Natural killer cell treated with Interleukin-12 subunit alpha and Interleukin-12 subunit beta and Interleukin-15 and Interleukin-18, amount 100 ng/mL, for 72 hours (primary cell): ENCODE results near the gene ALKBH3. TPM values are rescaled to one million over a fixed set of nuclear protein-coding genes. Genes with fewer than 3 reads are reported as not detected.

Experiments used
- ATAC-seq, 2 donors: fragments of 150-1000 bp; cut with Tn5 transposase in 1 of 2; sonication (Bioruptor Pico), chemical (Tn5 transposase) in 1 of 2; 2 replicates each; pipeline ENCODE4 v1.10.0; 2021
- DNase-seq: peaks from one replicate; pipeline ENCODE4 v3.0.0; 2022; ENCODE audit warnings: low spot score
- H3K27ac Mint-ChIP-seq, 2 donors: 1 replicate in 1 of 2; 2 replicates in 1 of 2; pipeline ENCODE4 v1.8.0; 2022; ENCODE audit warnings: mixed read lengths in 2 of 2, mild to moderate bottlenecking in 1 of 2, moderate library complexity in 1 of 2
- H3K27me3 Mint-ChIP-seq, 2 donors: 1 replicate in 1 of 2; 2 replicates in 1 of 2; pipeline ENCODE4 v1.8.0; 2022; ENCODE audit warnings: mixed read lengths in 2 of 2
- H3K36me3 Mint-ChIP-seq: one replicate; pipeline ENCODE4 v1.8.0; 2022; ENCODE audit warnings: mixed read lengths
- H3K4me1 Mint-ChIP-seq, 2 donors: 1 replicate in 1 of 2; 2 replicates in 1 of 2; pipeline ENCODE4 v1.8.0; 2022; ENCODE audit warnings: low read depth in 2 of 2, mixed read lengths in 2 of 2, mild to moderate bottlenecking in 1 of 2
- H3K4me3 Mint-ChIP-seq: one replicate; pipeline ENCODE4 v1.8.0; 2022; ENCODE audit warnings: mixed read lengths
- H3K9me3 Mint-ChIP-seq: 2 replicates; pipeline ENCODE4 v1.8.0; 2022; ENCODE audit warnings: mixed read lengths
- total RNA-seq, 2 donors: library from RNA; stranded (reverse); gene quantifications; one replicate each; pipeline ENCODE4 v1.2.3, GENCODE V29; 2022

Gene ALKBH3
- 10 to 100 TPM; 38.7 to 53.7 TPM for total RNA-seq

- H3K9me3 Mint-ChIP-seq, result no peaks in the 10 kb centered on the region
- DNase-seq, result peak; percentile 95
- ATAC-seq, result peak; percentile 100
- peaks cover 0 to 5% of the 10 kb centered on the region in 2 donors for H3K27me3 Mint-ChIP-seq
- H3K27ac Mint-ChIP-seq, result peak within 1 kb of the TSS; percentile 90 to 97
- peaks cover 17 to 22% of the 10 kb centered on the region in 2 donors for H3K4me1 Mint-ChIP-seq
- peak within 1 kb of the TSS; percentile 99 for H3K4me3 Mint-ChIP-seq
- peaks cover 6% of the 10 kb centered on the region for H3K36me3 Mint-ChIP-seq
Observed at GRCh38 chr11:43880640-43881159, at the start of gene ALKBH3. Gene ALKBH3, plus strand, starts transcription at chr11:43880831. Its CDS starts 1,822 bp downstream, at chr11:43882653.

GRCh38 chr11:43830928-43831440 lies 49.6 kb upstream of the ALKBH3 start:
- no peak overlapping the region for H3K4me3 Mint-ChIP-seq
- no peaks in the 10 kb centered on the region for H3K36me3 Mint-ChIP-seq
- H3K27ac Mint-ChIP-seq, result peak overlapping the region in 1 of 2 donors; percentile 12
- H3K4me1 Mint-ChIP-seq, result peaks cover 7 to 12% of the 10 kb centered on the region in 2 donors
- ATAC-seq (peak; percentile 93 to 94), DNase-seq (no peak)
- H3K27me3 Mint-ChIP-seq, result no peaks in the 10 kb centered on the region
- no peaks in the 10 kb centered on the region for H3K9me3 Mint-ChIP-seq

- no peak for ATAC-seq
- no peaks in the 10 kb centered on the region for H3K36me3 Mint-ChIP-seq
- H3K27me3 Mint-ChIP-seq, result no peaks in the 10 kb centered on the region
Observed at GRCh38 chr11:43832536-43832935, 48.1 kb upstream of the ALKBH3 start.

GRCh38 chr11:43833657-43834073 lies 47.0 kb upstream of the ALKBH3 start:
- Mint-ChIP-seq H3K36me3 (peaks cover 3% of the 10 kb centered on the region), H3K27ac (no peak overlapping the region), H3K9me3 (no peaks in the 10 kb centered on the region), H3K4me3 (no peak overlapping the region), H3K27me3 (no peaks in the 10 kb centered on the region), H3K4me1 (peaks cover 9 to 12% of the 10 kb centered on the region in 2 donors)
- DNase-seq (no peak), ATAC-seq (no peak)

More at GRCh38 chr11:43832536-43832935, 48.1 kb upstream of the ALKBH3 start:
- H3K4me1 Mint-ChIP-seq, result peaks cover 7 to 12% of the 10 kb centered on the region in 2 donors
- DNase-seq, result no peak
- no peak overlapping the region for H3K27ac Mint-ChIP-seq
- H3K4me3 Mint-ChIP-seq, result no peak overlapping the region
- H3K9me3 Mint-ChIP-seq, result no peaks in the 10 kb centered on the region

GRCh38 chr11:43834286-43834685 lies 46.3 kb upstream of the ALKBH3 start:
- Mint-ChIP-seq H3K4me1 (peaks cover 9 to 12% of the 10 kb centered on the region in 2 donors), H3K4me3 (no peak overlapping the region), H3K27ac (no peak overlapping the region), H3K27me3 (no peaks in the 10 kb centered on the region), H3K9me3 (no peaks in the 10 kb centered on the region), H3K36me3 (peaks cover 5% of the 10 kb centered on the region)
- ATAC-seq, result no peak
- no peak for DNase-seq

- Mint-ChIP-seq H3K27ac (no peak overlapping the region), H3K36me3 (peaks cover 5% of the 10 kb centered on the region), H3K4me1 (peaks cover 9 to 12% of the 10 kb centered on the region in 2 donors), H3K27me3 (no peaks in the 10 kb centered on the region), H3K4me3 (no peak overlapping the region), H3K9me3 (no peaks in the 10 kb centered on the region)
- ATAC-seq (no peak), DNase-seq (no peak)
Observed at GRCh38 chr11:43835104-43835503, 45.5 kb upstream of the ALKBH3 start.

- Mint-ChIP-seq H3K27me3 (no peaks in the 10 kb centered on the region), H3K36me3 (peaks cover 15% of the 10 kb centered on the region), H3K27ac (no peak overlapping the region), H3K4me3 (no peak overlapping the region), H3K4me1 (peaks cover 0 to 2% of the 10 kb centered on the region in 2 donors), H3K9me3 (no peaks in the 10 kb centered on the region)
- DNase-seq, result no peak
- no peak for ATAC-seq
Observed at GRCh38 chr11:43837879-43838278, 42.8 kb upstream of the ALKBH3 start.

- Mint-ChIP-seq H3K27me3 (no peaks in the 10 kb centered on the region), H3K4me3 (no peak overlapping the region), H3K27ac (no peak overlapping the region), H3K4me1 (peaks cover 0 to 2% of the 10 kb centered on the region in 2 donors), H3K36me3 (peaks cover 15% of the 10 kb centered on the region), H3K9me3 (no peaks in the 10 kb centered on the region)
- ATAC-seq (no peak), DNase-seq (no peak)
Observed at GRCh38 chr11:43842021-43842420, 38.6 kb upstream of the ALKBH3 start.

- H3K36me3 Mint-ChIP-seq, result peaks cover 6% of the 10 kb centered on the region
- DNase-seq, result no peak
- H3K4me3 Mint-ChIP-seq, result no peak overlapping the region
- no peak for ATAC-seq
- H3K27me3 Mint-ChIP-seq, result no peaks in the 10 kb centered on the region
- no peaks in the 10 kb centered on the region for H3K4me1 Mint-ChIP-seq
- no peak overlapping the region for H3K27ac Mint-ChIP-seq
- H3K9me3 Mint-ChIP-seq, result no peaks in the 10 kb centered on the region
Observed at GRCh38 chr11:43845816-43846215, 34.8 kb upstream of the ALKBH3 start.

GRCh38 chr11:43852057-43852636 lies 28.5 kb upstream of the ALKBH3 start:
- H3K27me3 Mint-ChIP-seq, result no peaks in the 10 kb centered on the region
- DNase-seq (peak; percentile 63), ATAC-seq (peak in 1 of 2 donors; percentile 73)
- H3K27ac Mint-ChIP-seq, result no peak overlapping the region
- H3K9me3 Mint-ChIP-seq, result no peaks in the 10 kb centered on the region
- H3K4me1 Mint-ChIP-seq, result peaks cover 0 to 6% of the 10 kb centered on the region in 2 donors
- no peaks in the 10 kb centered on the region for H3K36me3 Mint-ChIP-seq
- H3K4me3 Mint-ChIP-seq, result no peak overlapping the region

- peaks cover 0 to 6% of the 10 kb centered on the region in 2 donors for H3K4me1 Mint-ChIP-seq
- no peaks in the 10 kb centered on the region for H3K9me3 Mint-ChIP-seq
- H3K27ac Mint-ChIP-seq, result peak overlapping the region in 1 of 2 donors; percentile 80
- no peaks in the 10 kb centered on the region for H3K36me3 Mint-ChIP-seq
- H3K4me3 Mint-ChIP-seq, result no peak overlapping the region
- ATAC-seq (peak in 1 of 2 donors; percentile 63), DNase-seq (no peak)
- H3K27me3 Mint-ChIP-seq, result no peaks in the 10 kb centered on the region
Observed at GRCh38 chr11:43853781-43854180, 26.9 kb upstream of the ALKBH3 start.

- H3K4me1 Mint-ChIP-seq, result peaks cover 0 to 6% of the 10 kb centered on the region in 2 donors
- no peaks in the 10 kb centered on the region for H3K27me3 Mint-ChIP-seq
- no peak overlapping the region for H3K4me3 Mint-ChIP-seq
- ATAC-seq (peak in 1 of 2 donors; percentile 82), DNase-seq (no peak)
- H3K9me3 Mint-ChIP-seq, result no peaks in the 10 kb centered on the region
- peak overlapping the region; percentile 39 to 91 for H3K27ac Mint-ChIP-seq
- H3K36me3 Mint-ChIP-seq, result no peaks in the 10 kb centered on the region
Observed at GRCh38 chr11:43856993-43857392, 23.6 kb upstream of the ALKBH3 start.

GRCh38 chr11:43861141-43861540 lies 19.5 kb upstream of the ALKBH3 start:
- H3K9me3 Mint-ChIP-seq, result no peaks in the 10 kb centered on the region
- H3K27me3 Mint-ChIP-seq, result peaks cover 7 to 22% of the 10 kb centered on the region in 2 donors
- no peak for DNase-seq
- H3K4me3 Mint-ChIP-seq, result no peak overlapping the region
- no peak for ATAC-seq
- H3K36me3 Mint-ChIP-seq, result peaks cover 4% of the 10 kb centered on the region
- peaks cover 0 to 12% of the 10 kb centered on the region in 2 donors for H3K4me1 Mint-ChIP-seq
- H3K27ac Mint-ChIP-seq, result no peak overlapping the region

- Mint-ChIP-seq H3K4me1 (peaks cover 30 to 43% of the 10 kb centered on the region in 2 donors), H3K4me3 (no peak overlapping the region), H3K36me3 (peaks cover 9% of the 10 kb centered on the region), H3K27me3 (peaks cover 11 to 29% of the 10 kb centered on the region in 2 donors), H3K9me3 (peaks cover 5% of the 10 kb centered on the region), H3K27ac (peak overlapping the region in 1 of 2 donors; percentile 58)
- ATAC-seq, result no peak
- DNase-seq, result no peak
Observed at GRCh38 chr11:43866520-43866919, 14.1 kb upstream of the ALKBH3 start.
